Neuronal stem cell (in vitro differentiated cells): ENCODE data around the gene FAM170A.

ENCODE experiments used
- DNase-seq: peaks from one replicate; pipeline ENCODE4 v3.0.0-alpha.2; 2013; ENCODE audit warnings: low spot score
- H2AFZ ChIP-seq: one replicate; pipeline ENCODE4 v1.6.1; 2013; ENCODE audit warnings: mild to moderate bottlenecking, low read length, inconsistent platforms
- H2AK5ac ChIP-seq: 2 replicates; pipeline ENCODE4 v1.6.1; 2013; ENCODE audit warnings: low read depth, mild to moderate bottlenecking, inconsistent platforms, low read length, moderate library complexity, mixed read lengths
- H2BK120ac ChIP-seq: 2 replicates; pipeline ENCODE4 v1.6.1; 2013; ENCODE audit warnings: low read depth, mild to moderate bottlenecking, inconsistent platforms, low read length, moderate library complexity, mixed read lengths
- H2BK12ac ChIP-seq: one replicate; pipeline ENCODE4 v1.6.1; 2013; ENCODE audit warnings: low read length, inconsistent platforms
- H2BK15ac ChIP-seq: 2 replicates; pipeline ENCODE4 v1.6.1; 2013; ENCODE audit warnings: mild to moderate bottlenecking, low read length, inconsistent platforms, mixed read lengths
- H2BK5ac ChIP-seq: one replicate; pipeline ENCODE4 v1.6.1; 2013; ENCODE audit warnings: inconsistent platforms, mild to moderate bottlenecking, low read length, moderate library complexity
- H3K14ac ChIP-seq: one replicate; pipeline ENCODE4 v1.6.1; 2013; ENCODE audit warnings: low read length, inconsistent platforms
- H3K18ac ChIP-seq: 2 replicates; pipeline ENCODE4 v1.6.1; 2013; ENCODE audit warnings: low read length, inconsistent platforms
- H3K23ac ChIP-seq: 2 replicates; pipeline ENCODE4 v1.6.1; 2013; ENCODE audit warnings: low read depth, mild to moderate bottlenecking, mixed read lengths, low read length, inconsistent platforms; ENCODE audit not compliant: poor library complexity
- H3K27ac ChIP-seq: replicated peaks from 3 replicates; pipeline ENCODE4 v1.5.1; 2013; ENCODE audit warnings: low read length, inconsistent platforms
- H3K27me3 ChIP-seq, 3 experiments: 2 replicates each; pipeline ENCODE4 v1.6.1; 2013; ENCODE audit warnings: low read length in 3 of 3, mild to moderate bottlenecking in 2 of 3, inconsistent platforms in 1 of 3, low read depth in 1 of 3, mixed read lengths in 1 of 3, moderate library complexity in 1 of 3; ENCODE audit not compliant: control insufficient read depth in 3 of 3, insufficient read depth in 3 of 3
- H3K36me3 ChIP-seq, 2 donors: replicated peaks in 1 of 2; 2 replicates each; pipeline ENCODE4 v1.6.1; 2013; ENCODE audit warnings: low read length in 2 of 2; ENCODE audit not compliant: control insufficient read depth in 2 of 2, insufficient read depth in 2 of 2
- H3K4ac ChIP-seq: 2 replicates; pipeline ENCODE4 v1.6.1; 2013; ENCODE audit warnings: inconsistent platforms, mild to moderate bottlenecking, low read length, moderate library complexity
- H3K4me1 ChIP-seq, 2 donors: 1 replicate in 1 of 2; 2 replicates in 1 of 2; pipeline ENCODE4 v1.6.1; 2013; ENCODE audit warnings: low read length in 2 of 2, low read depth in 1 of 2; ENCODE audit not compliant: control insufficient read depth in 2 of 2, insufficient read depth in 1 of 2
- H3K4me2 ChIP-seq: one replicate; pipeline ENCODE4 v1.6.1; 2013; ENCODE audit warnings: mild to moderate bottlenecking, low read length, inconsistent platforms; ENCODE audit not compliant: insufficient read depth, poor library complexity, severe bottlenecking
- H3K4me3 ChIP-seq, 2 donors: 2 replicates each; pipeline ENCODE4 v1.5.1; 2013; ENCODE audit warnings: low read length in 2 of 2, mild to moderate bottlenecking in 2 of 2, inconsistent platforms in 1 of 2, moderate library complexity in 1 of 2
- H3K79me1 ChIP-seq: one replicate; pipeline ENCODE4 v1.6.1; 2013; ENCODE audit warnings: low read depth, mild to moderate bottlenecking, inconsistent platforms, low read length, moderate library complexity
- H3K9ac ChIP-seq: one replicate; pipeline ENCODE4 v1.6.1; 2013; ENCODE audit warnings: mild to moderate bottlenecking, low read depth, low read length, inconsistent platforms; ENCODE audit not compliant: poor library complexity
- H3K9me3 ChIP-seq, 2 donors: replicated peaks in 1 of 2; 2 replicates each; pipeline versions ENCODE3 to v1.6.1; 2013; ENCODE audit warnings: low read length in 2 of 2, mild to moderate bottlenecking in 2 of 2, inconsistent platforms in 1 of 2, low read depth in 1 of 2, mixed read lengths in 1 of 2, moderate library complexity in 1 of 2; ENCODE audit not compliant: control insufficient read depth in 2 of 2, insufficient read depth in 1 of 2
- H4K8ac ChIP-seq: one replicate; pipeline ENCODE4 v1.6.1; 2013; ENCODE audit warnings: low read depth, mild to moderate bottlenecking, inconsistent platforms, low read length, moderate library complexity
- H4K91ac ChIP-seq: one replicate; pipeline ENCODE4 v1.6.1; 2013; ENCODE audit warnings: low read length, low read depth, mild to moderate bottlenecking, inconsistent platforms; ENCODE audit not compliant: poor library complexity
- WGBS, 2 donors: extraction: QIAGEN DNeasy Blood & Tissue Kit; methylation state at CpG; one replicate each; pipeline ENCODE4 v1.1.7; 2013; ENCODE audit warnings: missing lambda C conversion rate in 2 of 2, mixed read lengths in 1 of 2; ENCODE audit not compliant: insufficient read length in 2 of 2, insufficient replicate concordance in 1 of 2; ENCODE audit errors: extremely low coverage in 2 of 2; 5-methylcytosine and 5-hydroxymethylcytosine counted together

The FAM170A gene

DNA sequence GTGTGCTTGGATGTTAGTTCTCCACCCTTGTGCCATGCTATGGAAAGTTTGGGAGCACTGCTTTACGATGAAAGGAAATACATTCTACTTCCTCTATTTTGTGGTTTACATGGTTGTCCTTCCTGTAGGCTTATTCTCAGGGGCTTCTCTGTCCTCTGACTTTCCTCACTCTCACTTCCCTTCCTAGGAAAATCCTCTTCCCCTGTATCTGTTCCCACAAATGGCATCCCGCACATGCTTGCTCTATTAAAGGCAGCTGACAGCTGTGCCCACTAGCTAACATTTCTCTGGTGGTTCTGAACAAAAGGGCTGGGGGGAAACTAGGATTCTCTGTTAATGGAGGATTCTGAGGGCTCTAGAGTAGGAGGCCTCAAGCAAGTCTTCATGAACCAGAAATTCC, 52.4 kb downstream of the FAM170A start:
- no peaks in the 10 kb centered on the region for H3K79me1 ChIP-seq
- H3K27me3 ChIP-seq, result no peaks in the 10 kb centered on the region
- WGBS, 2 donors, result no CpG with 5 or more reads among the region's 2 CpGs
- H3K27ac ChIP-seq, result no peak overlapping the region
- no peak overlapping the region for H3K23ac ChIP-seq
- H3K9me3 ChIP-seq, result no peaks in the 10 kb centered on the region
- H3K4me3 ChIP-seq, result no peak overlapping the region
- no peak overlapping the region for H2BK120ac ChIP-seq
- DNase-seq, result no peak
- H4K8ac ChIP-seq, result no peak overlapping the region
- no peak overlapping the region for H3K14ac ChIP-seq
- no peak overlapping the region for H3K4ac ChIP-seq
- H2AK5ac ChIP-seq, result no peak overlapping the region
- no peaks in the 10 kb centered on the region for H3K4me1 ChIP-seq
- H3K18ac ChIP-seq, result no peak overlapping the region
- no peak overlapping the region for H2BK15ac ChIP-seq
- H2AFZ ChIP-seq, result no peak overlapping the region
- no peak overlapping the region for H2BK12ac ChIP-seq
- no peaks in the 10 kb centered on the region for H3K36me3 ChIP-seq
- no peak overlapping the region for H4K91ac ChIP-seq
- no peak overlapping the region for H3K9ac ChIP-seq
- H3K4me2 ChIP-seq, result no peak overlapping the region
- no peak overlapping the region for H2BK5ac ChIP-seq

DNA sequence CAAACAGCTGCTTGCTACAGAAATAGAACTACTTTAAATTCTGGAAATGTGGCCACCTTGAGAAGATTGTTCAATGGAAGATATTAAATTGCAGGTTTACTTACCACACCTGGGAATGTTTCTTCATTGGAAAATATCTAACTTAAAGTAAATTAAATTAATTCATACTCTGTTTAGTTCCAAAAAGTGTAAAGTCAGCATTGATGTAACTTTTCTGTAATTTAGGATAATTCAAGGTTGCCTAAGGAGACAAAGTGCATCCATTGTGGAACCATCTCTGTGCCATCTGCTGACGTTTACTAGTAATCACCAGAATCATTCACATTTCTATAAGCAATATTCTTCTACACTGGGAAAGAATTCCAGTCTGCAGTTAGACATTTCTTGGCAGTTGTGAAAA, 53.0 kb downstream of the FAM170A start:
- no peak overlapping the region for H2BK12ac ChIP-seq
- no peak overlapping the region for H4K91ac ChIP-seq
- H3K27ac ChIP-seq, result no peak overlapping the region
- no peaks in the 10 kb centered on the region for H3K79me1 ChIP-seq
- no peaks in the 10 kb centered on the region for H3K9me3 ChIP-seq
- no peaks in the 10 kb centered on the region for H3K27me3 ChIP-seq
- no peak overlapping the region for H2BK120ac ChIP-seq
- H2BK15ac ChIP-seq, result no peak overlapping the region
- no peak overlapping the region for H2BK5ac ChIP-seq
- no peak overlapping the region for H3K18ac ChIP-seq
- no CpG with 5 or more reads among the region's 1 CpG for WGBS, 2 donors
- no peak overlapping the region for H3K4me2 ChIP-seq
- no peak overlapping the region for H2AFZ ChIP-seq
- no peak overlapping the region for H3K4ac ChIP-seq
- H2AK5ac ChIP-seq, result no peak overlapping the region
- H4K8ac ChIP-seq, result no peak overlapping the region
- no peak overlapping the region for H3K23ac ChIP-seq
- H3K9ac ChIP-seq, result no peak overlapping the region
- no peak for DNase-seq
- no peaks in the 10 kb centered on the region for H3K4me1 ChIP-seq
- no peak overlapping the region for H3K4me3 ChIP-seq
- no peak overlapping the region for H3K14ac ChIP-seq
- no peaks in the 10 kb centered on the region for H3K36me3 ChIP-seq
